Left ventricle myocardium inferior (tissue), 1 donor: ENCODE data around the gene BCL11B. TPM values are rescaled to one million over a fixed set of nuclear protein-coding genes. Genes with fewer than 3 reads are reported as not detected.

Experiments
- DNase-seq: peaks from one replicate; pipeline ENCODE4 v3.0.0-alpha.2; 2020
- H3K27ac ChIP-seq: fragments of 200-600 bp; replicated peaks from 2 replicates; pipeline ENCODE4 v1.8.0; 2021
- H3K27me3 ChIP-seq: fragments of 200-600 bp; 2 replicates; pipeline ENCODE4 v1.8.0; 2021; ENCODE audit warnings: low read depth
- H3K36me3 ChIP-seq: fragments of 200-600 bp; 2 replicates; pipeline ENCODE4 v1.8.0; 2021
- H3K4me1 ChIP-seq: fragments of 200-600 bp; 2 replicates; pipeline ENCODE4 v1.8.0; 2021
- H3K4me3 ChIP-seq: fragments of 200-600 bp; 2 replicates; pipeline ENCODE4 v1.8.0; 2021; ENCODE audit warnings: mild to moderate bottlenecking, moderate library complexity
- H3K9me3 ChIP-seq: fragments of 200-600 bp; replicated peaks from 2 replicates; pipeline ENCODE4 v1.8.0; 2021
- CTCF ChIP-seq: fragments of 200-600 bp; IDR thresholded peaks from 2 replicates; pipeline ENCODE4 v1.8.0; 2021; ENCODE audit warnings: antibody characterized with exemption, mild to moderate bottlenecking, borderline replicate concordance
- intact Hi-C: fragments of 100-400 bp; cut with micrococcal nuclease; formaldehyde crosslinking; loops from one replicate; pipeline ENCODE4 v1.11.0; 2022
- total RNA-seq: library from RNA; stranded (reverse); fragmentation: NEBNext Ultra II Directional; extraction: Animal tissue kit (Norgen Biotek cat#: 25700); gene quantifications from one replicate; pipeline ENCODE4 v1.2.1, GENCODE V29; 2021
- donor health status: DM: no; HTN: yes; CAD: no; lungs with severe emphysema.

Gene BCL11B
- total RNA-seq, 1 donor from 2014 or later: 0.11 TPM

GRCh38 chr14:99176156-99176945 is 95.6 kb downstream of the BCL11B start:
- no peak for TF ChIP-seq CTCF
- Histone ChIP-seq H3K36me3 (no peaks in the 10 kb centered on the region), H3K27me3 (peaks cover 11% of the 10 kb centered on the region), H3K27ac (no peak overlapping the region), H3K4me1 (no peaks in the 10 kb centered on the region), H3K9me3 (no peaks in the 10 kb centered on the region), H3K4me3 (no peak overlapping the region)
- intact Hi-C loops: no loop called here
- DNase-seq: no peak

GRCh38 chr14:99175331-99176155 is 96.5 kb downstream of the BCL11B start:
- no peak for DNase-seq

DNA sequence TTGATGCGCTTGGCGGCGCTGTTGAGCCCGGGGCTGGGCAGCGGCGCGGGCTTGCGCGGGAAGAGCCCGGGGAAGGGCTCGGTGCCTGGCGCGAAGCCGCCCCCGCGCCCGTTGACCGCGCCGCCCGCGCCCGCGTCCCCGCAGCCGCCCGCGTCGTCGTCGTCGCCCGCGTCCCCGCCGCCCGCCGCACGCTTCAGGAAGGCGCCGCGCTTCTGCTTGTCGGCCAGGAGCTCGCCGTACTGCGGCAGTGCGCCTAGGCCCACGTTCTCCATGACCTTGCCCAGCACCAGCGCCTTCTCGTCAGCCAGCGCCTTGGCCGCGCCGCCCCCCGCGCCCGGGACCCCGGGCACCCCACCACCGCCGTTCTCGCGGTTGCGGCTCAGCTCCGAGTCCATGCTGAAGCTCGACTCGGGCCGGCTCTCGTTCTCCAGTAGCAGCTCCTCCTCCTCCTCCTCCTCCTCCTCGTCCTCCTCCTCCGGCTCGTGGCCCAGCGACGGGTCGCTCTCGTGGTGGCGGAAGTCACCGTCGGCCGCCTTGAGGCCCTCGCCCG is 97.2 kb downstream of the BCL11B start:
- no peaks in the 10 kb centered on the region for H3K4me1 ChIP-seq
- no peak overlapping the region for H3K27ac ChIP-seq
- DNase-seq: no peak
- no peaks in the 10 kb centered on the region for H3K36me3 ChIP-seq
- peaks cover 2% of the 10 kb centered on the region for H3K27me3 ChIP-seq
- intact Hi-C loops: no loop called here
- no peak for TF ChIP-seq CTCF
- no peaks in the 10 kb centered on the region for H3K9me3 ChIP-seq
- H3K4me3 ChIP-seq: no peak overlapping the region

More at GRCh38 chr14:99175331-99176155, 96.5 kb downstream of the BCL11B start:
- H3K4me3 ChIP-seq: no peak overlapping the region
- H3K4me1 ChIP-seq: no peaks in the 10 kb centered on the region
- intact Hi-C loops: no loop called here
- H3K27me3 ChIP-seq: peaks cover 4% of the 10 kb centered on the region
- no peaks in the 10 kb centered on the region for H3K36me3 ChIP-seq
- no peaks in the 10 kb centered on the region for H3K9me3 ChIP-seq
- TF ChIP-seq CTCF: no peak
- H3K27ac ChIP-seq: no peak overlapping the region

GRCh38 chr14:99174081-99174769 is 97.8 kb downstream of the BCL11B start:
- intact Hi-C loops: no loop called here
- H3K4me1 ChIP-seq: no peaks in the 10 kb centered on the region
- H3K27ac ChIP-seq: no peak overlapping the region
- no peaks in the 10 kb centered on the region for H3K9me3 ChIP-seq
- peaks cover 6% of the 10 kb centered on the region for H3K27me3 ChIP-seq
- DNase-seq: no peak
- no peak for TF ChIP-seq CTCF
- no peak overlapping the region for H3K4me3 ChIP-seq
- H3K36me3 ChIP-seq: no peaks in the 10 kb centered on the region

- Histone ChIP-seq H3K4me3 (no peak overlapping the region), H3K27me3 (peaks cover 7% of the 10 kb centered on the region), H3K27ac (no peak overlapping the region), H3K36me3 (no peaks in the 10 kb centered on the region), H3K9me3 (no peaks in the 10 kb centered on the region), H3K4me1 (no peaks in the 10 kb centered on the region)
- no peak for DNase-seq
- intact Hi-C loops: no loop called here
- TF ChIP-seq CTCF: no peak
These were observed 98.5 kb downstream of the BCL11B start for GRCh38 chr14:99173506-99173905.
